Neutrophil (primary cell): ENCODE data around the gene ACSM3.
A peak's percentile ranks its signal among the peaks of the same experiment; 100 is the strongest.

ENCODE experiments used
- H3K27ac ChIP-seq: fragments of 200-600 bp; sonication (generic); 2 replicates; pipeline ENCODE4 v1.5.1; 2016; ENCODE audit warnings: mild to moderate bottlenecking, moderate library complexity
- H3K27me3 ChIP-seq: fragments of 200-600 bp; sonication (generic); 2 replicates; pipeline ENCODE4 v1.6.0; 2016; ENCODE audit warnings: mild to moderate bottlenecking
- H3K36me3 ChIP-seq: fragments of 200-600 bp; sonication (generic); 2 replicates; pipeline ENCODE4 v1.5.1; 2017
- H3K4me1 ChIP-seq, 2 experiments: fragments of 200-600 bp in 1 of 2; sonication (generic) in 1 of 2; 1 replicate in 1 of 2; 2 replicates in 1 of 2; pipeline versions ENCODE4 v1.5.1 to v1.6.1; 2013 to 2016; ENCODE audit warnings: low read depth in 1 of 2, low read length in 1 of 2, mild to moderate bottlenecking in 1 of 2, moderate library complexity in 1 of 2; ENCODE audit not compliant: control insufficient read depth in 1 of 2, insufficient read depth in 1 of 2
- H3K4me3 ChIP-seq, 2 experiments: fragments of 200-600 bp in 1 of 2; sonication (generic) in 1 of 2; 1 replicate in 1 of 2; 2 replicates in 1 of 2; pipeline ENCODE4 v1.5.1; 2013 to 2016; ENCODE audit warnings: low read depth in 1 of 2, low read length in 1 of 2, mild to moderate bottlenecking in 1 of 2, moderate library complexity in 1 of 2
- H3K9me3 ChIP-seq: fragments of 200-600 bp; sonication (generic); 2 replicates; pipeline ENCODE4 v1.5.1; 2016
- CTCF ChIP-seq: fragments of 200-600 bp; sonication (generic); IDR thresholded peaks from 2 replicates; pipeline ENCODE4 v1.5.1; 2016; ENCODE audit warnings: antibody characterized with exemption

Gene ACSM3

GRCh38 chr16:20830372-20830771, 66.6 kb downstream of the ACSM3 start:
- peaks cover 35% of the 10 kb centered on the region for H3K36me3 ChIP-seq

GRCh38 chr16:20833086-20833485, 69.3 kb downstream of the ACSM3 start:
- Histone ChIP-seq H3K36me3 (peaks cover 13% of the 10 kb centered on the region), H3K27me3 (no peaks in the 10 kb centered on the region), H3K27ac (no peak overlapping the region), H3K4me1 (no peaks in the 10 kb centered on the region), H3K9me3 (no peaks in the 10 kb centered on the region), H3K4me3 (no peak overlapping the region)
- no peak for TF ChIP-seq CTCF

More at GRCh38 chr16:20830372-20830771, 66.6 kb downstream of the ACSM3 start:
- Histone ChIP-seq H3K4me1 (no peaks in the 10 kb centered on the region), H3K4me3 (no peak overlapping the region), H3K9me3 (no peaks in the 10 kb centered on the region), H3K27me3 (no peaks in the 10 kb centered on the region), H3K27ac (no peak overlapping the region)
- TF ChIP-seq CTCF = no peak

- Histone ChIP-seq H3K27ac (no peak overlapping the region), H3K4me1 (peaks cover 7 to 11% of the 10 kb centered on the region in 2 experiments), H3K27me3 (no peaks in the 10 kb centered on the region), H3K36me3 (no peaks in the 10 kb centered on the region), H3K4me3 (no peak overlapping the region), H3K9me3 (no peaks in the 10 kb centered on the region)
- no peak for TF ChIP-seq CTCF
Observed at GRCh38 chr16:20838240-20838639, 74.4 kb downstream of the ACSM3 start.

- Histone ChIP-seq H3K27me3 (no peaks in the 10 kb centered on the region), H3K27ac (no peak overlapping the region), H3K4me3 (no peak overlapping the region), H3K36me3 (no peaks in the 10 kb centered on the region), H3K9me3 (no peaks in the 10 kb centered on the region), H3K4me1 (peaks cover 15 to 21% of the 10 kb centered on the region in 2 experiments)
- TF ChIP-seq CTCF = no peak
Observed at GRCh38 chr16:20839504-20839903, 75.7 kb downstream of the ACSM3 start.

- H3K4me1 ChIP-seq = peaks cover 22 to 28% of the 10 kb centered on the region in 2 experiments
Observed at GRCh38 chr16:20844054-20844453, 80.2 kb downstream of the ACSM3 start.

More at GRCh38 chr16:20844054-20844453, 80.2 kb downstream of the ACSM3 start:
- H3K27ac ChIP-seq = peak overlapping the region; percentile 79
- H3K27me3 ChIP-seq = no peaks in the 10 kb centered on the region
- H3K9me3 ChIP-seq = no peaks in the 10 kb centered on the region
- TF ChIP-seq CTCF = no peak
- H3K4me3 ChIP-seq = no peak overlapping the region
- H3K36me3 ChIP-seq = no peaks in the 10 kb centered on the region
